NCI-H1105 (cell line): ENCODE data around the gene GFRA1.

ENCODE experiments used
- DNase-seq: peaks from one replicate; lab custom pipeline; 2025; lab: John Stamatoyannopoulos, UW

GFRA1 gene

DNA sequence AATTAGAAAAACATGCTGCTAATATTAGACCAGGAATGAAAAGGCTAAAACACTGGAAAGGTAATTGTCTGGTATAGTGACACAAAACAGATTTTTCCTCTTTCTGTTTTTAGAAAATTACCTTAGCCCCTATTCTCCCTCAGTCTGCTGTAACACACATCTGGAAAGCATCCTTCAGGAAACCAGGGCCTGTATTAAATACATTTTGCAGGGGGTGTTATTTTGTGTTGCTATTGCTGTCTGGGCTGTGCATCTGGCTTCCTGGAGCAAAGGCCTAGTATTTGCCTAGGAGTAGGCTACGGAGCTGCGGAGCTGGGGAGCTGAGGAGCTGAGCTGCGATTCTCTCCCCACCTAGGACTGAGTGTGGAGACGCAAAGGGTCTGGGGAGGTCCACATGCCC lies 169.3 kb downstream of the GFRA1 start:
- no peak for DNase-seq

DNA sequence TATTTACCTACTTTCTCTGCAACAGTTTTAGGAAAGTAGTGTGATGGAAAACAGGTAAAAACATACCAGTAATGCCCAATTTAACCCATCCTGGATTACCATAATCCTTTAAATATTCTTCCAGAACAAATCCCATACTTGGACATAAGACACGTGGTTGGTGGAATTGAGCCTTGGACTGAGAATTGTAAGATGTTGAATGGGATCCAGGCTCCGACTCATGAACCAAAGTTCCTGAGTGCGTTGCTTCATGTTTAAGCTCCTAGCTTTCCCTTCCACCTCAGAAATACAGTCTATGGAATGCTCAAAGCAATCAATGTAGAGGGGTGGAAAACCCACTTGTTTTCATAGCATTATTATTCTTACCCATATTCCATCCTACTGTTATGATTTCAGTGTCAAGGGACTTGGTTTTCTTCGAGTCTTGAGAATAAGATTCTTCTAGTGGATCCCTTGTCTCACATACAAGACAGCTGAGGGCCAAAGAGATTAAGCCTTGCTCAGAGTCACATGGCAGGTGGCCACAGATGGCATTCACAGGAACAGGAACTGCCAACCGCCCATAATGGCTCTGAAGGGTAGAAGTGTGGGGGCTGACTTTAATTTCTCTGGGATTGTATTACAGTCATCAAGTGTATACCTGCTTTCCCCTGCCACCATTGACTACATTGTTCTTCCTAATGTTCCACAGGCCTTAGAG lies 171.2 kb downstream of the GFRA1 start:
- DNase-seq, result no peak

DNA sequence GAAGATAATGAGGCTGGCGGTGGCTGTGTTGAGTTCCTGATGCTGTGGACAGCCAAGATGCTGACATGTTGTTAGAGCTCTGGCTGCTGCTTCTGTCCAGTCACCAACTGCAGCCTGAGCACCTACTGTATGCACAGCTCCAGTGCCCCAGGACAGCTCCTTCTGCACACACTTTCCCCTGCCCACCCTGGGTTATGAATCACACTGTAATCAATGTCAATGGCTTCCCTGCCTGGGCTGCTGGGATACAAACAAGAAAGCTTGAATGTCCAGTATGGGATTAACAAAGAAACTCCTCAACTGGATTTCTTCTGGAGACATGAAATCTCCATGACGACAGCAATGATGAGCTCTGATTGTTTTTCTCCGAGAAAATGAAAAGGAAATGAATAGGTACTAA lies 172.0 kb downstream of the GFRA1 start:
- DNase-seq, result no peak

DNA sequence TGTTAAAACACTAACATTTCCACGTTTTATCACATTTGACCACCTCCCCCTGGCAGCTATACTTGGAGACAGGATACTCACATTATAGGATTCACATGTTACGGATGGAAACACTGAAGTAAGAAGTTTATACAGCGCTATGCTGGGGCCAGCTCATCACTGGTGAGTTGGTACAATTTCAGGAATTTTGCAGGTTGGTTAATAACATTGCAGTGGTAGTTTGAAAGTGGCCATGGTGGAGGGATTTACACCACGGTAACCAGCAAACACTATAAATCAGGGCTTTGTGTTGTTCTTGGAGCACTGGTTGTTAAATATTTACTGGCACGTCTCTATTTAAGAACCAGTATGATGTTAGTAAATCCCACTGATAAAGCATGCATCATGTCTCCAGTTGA lies 174.0 kb downstream of the GFRA1 start:
- DNase-seq, result no peak

DNA sequence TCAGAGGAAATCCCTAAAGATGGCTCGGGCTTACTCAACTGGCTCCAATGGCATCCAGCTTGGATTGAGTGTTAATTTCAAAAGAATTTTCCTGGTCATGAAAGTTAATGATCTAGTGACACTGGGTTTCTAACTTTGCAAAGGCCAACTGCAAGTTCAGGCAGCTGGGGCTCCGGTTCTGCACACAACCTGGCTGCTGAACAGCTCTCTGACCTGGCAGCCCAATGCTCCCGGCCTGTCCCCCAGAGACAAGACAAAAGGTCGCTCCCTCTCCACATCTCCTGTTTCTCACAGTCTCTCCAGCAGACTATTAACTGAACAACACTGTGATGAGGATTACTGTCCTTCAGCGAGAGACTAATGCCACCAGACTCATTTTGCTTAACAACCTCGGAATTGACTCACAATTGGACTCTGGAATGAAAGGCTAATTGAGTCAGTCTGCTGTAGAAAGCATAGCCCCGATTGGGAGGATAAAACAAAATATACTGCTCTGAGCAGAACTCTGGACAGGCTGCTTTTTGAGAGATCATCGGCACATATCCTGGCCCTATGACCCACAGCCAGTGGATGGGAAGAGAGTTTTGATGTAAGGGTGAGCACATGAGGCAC lies 174.5 kb downstream of the GFRA1 start:
- DNase-seq, result no peak

DNA sequence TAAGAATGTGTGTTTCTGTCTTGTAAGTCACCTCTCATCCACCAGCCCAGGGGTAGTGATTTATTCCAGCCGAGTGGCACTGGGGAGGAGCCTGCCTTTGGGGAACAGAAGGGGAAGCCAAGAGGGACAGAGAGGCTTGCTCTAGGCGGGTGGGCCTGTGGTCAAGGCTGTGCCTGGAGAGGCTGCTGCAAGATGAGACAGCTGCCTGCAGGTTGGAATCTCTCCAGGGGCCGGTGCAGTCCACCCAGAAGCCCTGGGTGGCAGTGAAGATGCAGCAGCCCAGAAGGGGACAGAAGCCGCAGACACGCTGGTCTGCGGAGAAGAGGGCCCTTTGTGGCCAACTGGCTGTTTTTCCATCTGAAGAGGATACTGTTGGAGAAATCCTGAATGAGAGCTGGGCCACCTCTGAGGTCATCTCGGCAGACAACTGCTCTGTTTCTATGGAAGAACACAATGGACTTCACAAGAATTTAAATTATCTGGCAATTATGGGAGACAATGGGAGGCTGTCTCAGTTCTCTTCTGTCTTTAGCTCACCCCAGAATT lies 175.7 kb downstream of the GFRA1 start:
- no peak for DNase-seq

DNA sequence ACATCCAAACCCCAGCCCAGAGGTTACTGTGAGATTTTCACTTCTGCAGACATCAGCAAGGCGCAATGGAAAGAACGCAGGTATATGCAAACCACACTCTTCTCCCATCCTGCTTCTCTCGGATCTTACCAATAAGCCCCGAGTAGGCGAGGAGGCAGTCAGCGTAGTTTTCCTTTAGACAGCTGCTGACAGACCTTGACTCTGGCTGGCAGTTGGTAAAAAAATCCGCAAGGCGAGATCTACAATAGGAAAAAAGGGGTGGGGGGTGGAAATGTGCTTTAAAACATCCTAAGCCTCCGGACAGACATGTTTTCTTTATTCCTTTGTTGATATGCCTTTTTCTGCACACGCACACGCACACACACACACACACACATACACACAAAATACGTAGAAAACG lies 176.5 kb downstream of the GFRA1 start:
- DNase-seq, result no peak

DNA sequence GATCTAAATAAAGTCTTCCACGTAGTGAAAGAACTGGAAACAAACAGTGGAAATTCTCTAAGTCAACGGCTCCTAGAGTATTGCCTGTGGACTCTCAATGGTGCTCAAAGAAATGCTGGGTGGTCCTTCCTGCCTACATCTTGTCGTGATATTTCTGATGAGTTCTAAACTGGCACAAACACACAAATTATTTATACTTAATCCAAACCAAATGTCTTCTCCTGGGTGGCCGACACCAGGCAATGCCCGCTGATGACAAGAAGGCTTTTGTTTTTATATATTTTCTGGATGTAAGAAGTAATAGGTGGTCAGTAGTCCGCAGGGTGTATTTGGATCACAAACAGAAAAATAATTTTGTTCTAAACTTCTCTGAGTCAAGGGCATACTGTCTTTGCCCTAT lies 178.7 kb downstream of the GFRA1 start:
- no peak for DNase-seq

DNA sequence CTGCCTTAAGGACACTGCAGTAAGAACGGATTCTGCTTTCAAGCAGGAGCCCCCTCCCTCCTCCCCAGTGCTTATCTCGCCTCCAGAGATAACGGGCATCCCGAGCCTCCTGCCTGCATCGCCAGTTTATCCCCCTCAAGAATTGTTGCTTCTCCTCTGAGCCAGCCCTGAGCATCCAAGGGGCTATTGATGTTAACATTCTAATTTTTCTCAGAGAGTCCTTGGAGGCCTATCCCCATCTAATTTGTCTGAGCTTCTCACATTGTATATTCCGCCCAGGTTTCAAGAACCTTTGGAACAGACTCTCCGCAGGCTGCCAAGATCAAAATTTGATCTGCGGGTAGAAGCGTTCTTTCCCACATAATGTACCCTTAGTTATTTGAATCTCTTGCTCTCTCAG lies 180.0 kb downstream of the GFRA1 start:
- DNase-seq, result no peak

DNA sequence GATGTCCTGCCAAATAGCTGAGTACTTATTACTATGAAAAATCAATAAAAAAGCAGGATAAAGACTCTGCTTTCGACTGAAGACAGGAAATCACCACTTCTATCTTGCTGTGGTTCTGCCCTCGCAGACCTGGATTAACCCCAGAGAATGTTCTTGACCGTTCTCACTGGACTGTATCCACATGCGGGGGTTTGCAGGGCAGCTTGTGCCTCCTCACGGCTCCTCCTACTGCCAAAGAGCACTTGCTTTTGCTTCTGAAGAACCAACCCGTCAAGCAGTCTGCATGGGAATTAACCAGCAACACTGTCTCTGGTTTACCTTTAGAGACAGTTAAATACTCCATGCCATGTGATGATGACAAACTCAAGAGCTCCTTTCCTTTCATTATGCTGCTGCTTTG lies 184.0 kb downstream of the GFRA1 start:
- no peak for DNase-seq

DNA sequence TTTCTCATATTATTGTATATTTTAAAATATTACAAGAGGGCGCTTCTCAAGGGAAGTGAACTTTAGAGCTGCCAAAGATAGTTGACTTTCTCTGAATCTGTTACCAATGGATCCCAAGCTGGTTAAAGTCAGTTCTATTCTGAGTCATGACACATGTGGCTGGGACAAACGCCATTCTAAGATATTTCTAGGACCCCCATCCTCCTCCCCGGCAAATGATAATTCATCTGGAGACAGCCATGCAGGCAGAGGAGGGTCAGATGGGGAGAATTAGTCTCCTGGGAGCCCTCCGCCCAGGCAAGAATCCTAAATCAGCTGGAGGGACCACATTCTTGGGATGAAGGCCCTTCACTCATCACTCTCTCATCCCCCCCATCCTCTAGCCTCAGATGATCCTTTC lies 187.7 kb downstream of the GFRA1 start:
- no peak for DNase-seq

DNA sequence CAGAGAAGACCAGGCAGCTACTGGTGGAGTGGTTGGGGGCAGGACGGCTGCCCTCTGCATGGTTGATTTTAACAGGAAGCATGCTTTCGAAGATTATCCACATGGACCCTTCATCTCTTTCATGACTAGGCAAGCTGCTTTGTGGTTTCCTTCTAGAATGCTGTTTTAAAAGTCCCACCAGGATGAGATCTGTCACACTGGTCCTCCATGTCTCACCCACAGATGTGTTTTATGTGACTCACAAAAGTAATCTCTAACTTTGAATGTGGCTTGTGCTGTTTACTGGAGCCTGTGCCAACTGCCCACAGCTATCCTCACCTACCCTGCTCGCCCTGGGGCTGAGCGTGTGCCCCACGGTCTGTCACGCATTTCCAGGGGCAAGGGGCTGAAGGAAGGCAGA lies 188.8 kb downstream of the GFRA1 start:
- DNase-seq, result no peak

DNA sequence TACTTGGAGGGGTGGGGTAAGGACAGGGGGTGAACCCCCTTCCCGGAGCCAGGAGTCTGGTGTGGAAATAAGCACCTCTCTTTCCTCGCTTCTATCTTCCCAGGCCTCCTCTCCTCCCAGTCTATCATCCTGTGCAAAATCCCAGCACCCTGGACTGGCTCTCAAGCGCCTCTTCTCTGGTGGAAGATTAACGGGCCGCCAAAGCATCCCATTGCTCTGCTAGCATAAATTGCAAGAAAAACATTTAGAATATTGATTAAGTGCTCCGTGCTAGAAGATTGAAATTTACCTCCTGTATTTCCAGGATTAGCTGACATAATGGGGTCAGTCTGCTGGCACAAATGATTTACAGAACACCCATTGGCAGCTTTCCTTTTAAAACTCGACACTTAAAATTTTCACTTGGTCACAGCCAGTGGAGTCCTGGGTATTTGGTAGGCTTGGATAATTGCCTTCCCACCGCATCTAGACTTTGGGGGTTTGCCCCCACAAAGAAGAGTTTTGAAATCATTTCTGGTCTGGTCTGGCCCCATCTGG lies 189.7 kb downstream of the GFRA1 start:
- DNase-seq, result no peak

DNA sequence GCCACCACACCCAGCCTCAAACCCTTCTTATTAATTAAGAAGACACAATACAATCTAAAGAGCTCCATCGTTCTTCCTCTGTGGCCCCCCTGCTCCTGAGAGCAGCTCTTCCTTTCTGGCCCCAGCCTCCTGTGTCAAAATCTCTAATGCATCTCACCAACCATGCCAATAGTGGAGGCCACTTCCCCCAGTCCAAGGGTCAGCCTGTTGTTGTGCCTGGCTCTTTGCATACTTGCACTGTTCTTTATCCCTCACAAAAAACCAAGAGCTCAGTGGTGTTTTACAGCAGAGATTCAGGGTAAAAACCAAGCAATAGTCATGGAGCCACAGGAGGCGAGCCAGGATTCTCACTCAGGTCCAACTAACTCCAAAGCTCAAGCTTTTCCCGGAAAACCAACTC lies 190.2 kb downstream of the GFRA1 start:
- no peak for DNase-seq

DNA sequence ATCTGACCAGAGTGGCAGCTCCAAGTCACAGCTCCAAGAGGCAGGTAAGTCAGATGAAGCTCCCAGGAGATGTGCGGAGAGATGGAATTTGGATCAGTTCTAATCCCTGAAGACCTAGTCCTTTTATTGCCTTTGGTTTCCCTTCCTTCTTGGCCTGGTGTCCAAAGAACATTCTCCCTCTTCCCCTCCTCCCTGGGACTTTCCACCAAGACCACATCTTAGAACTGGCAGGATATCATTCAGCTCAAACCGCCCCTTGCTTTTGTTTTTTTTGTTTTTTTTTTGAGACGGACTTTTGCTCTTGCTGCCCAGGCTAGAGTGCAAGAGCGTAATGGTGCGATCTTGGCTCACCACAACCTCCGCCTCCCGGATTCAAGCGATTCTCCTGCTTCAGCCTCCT lies 190.8 kb downstream of the GFRA1 start:
- no peak for DNase-seq

DNA sequence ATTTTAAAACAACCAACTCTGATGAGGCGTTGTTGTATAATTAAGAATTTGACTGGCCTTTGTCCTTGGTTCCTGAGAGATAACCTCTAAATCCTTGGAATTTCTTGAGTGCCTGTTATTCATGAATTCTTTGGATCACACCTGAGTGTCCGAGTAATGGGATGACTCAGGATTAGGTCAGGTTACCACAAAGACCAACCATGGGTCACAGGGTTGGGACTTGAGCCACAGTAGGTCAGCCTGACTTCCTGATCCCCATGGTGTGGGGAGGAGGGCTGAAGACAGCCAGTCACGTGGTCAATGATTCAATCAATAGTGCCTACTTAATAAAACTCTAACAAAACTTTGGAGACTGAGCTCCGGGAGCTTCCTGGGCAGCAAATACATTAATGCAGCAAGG lies 192.5 kb downstream of the GFRA1 start:
- no peak for DNase-seq

DNA sequence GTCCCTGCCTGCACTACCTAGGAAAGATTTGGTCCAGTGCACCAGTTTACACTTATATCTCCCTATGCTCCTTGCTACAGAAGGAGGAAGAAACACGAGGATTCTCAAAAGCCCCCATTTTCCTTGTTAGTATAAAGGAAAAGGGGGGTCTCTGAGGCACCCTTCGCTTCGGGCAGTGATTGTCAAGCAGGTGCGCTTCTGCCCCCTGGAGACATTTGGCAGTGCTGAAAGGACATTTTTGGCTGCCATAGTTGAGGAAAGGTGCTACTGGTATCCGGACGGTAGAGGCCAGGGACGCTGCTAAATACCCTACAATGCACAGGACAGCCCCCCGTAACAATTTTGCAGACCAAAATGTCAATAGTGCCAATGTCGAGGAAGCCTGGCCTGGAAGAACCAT lies 193.7 kb downstream of the GFRA1 start:
- DNase-seq, result no peak

DNA sequence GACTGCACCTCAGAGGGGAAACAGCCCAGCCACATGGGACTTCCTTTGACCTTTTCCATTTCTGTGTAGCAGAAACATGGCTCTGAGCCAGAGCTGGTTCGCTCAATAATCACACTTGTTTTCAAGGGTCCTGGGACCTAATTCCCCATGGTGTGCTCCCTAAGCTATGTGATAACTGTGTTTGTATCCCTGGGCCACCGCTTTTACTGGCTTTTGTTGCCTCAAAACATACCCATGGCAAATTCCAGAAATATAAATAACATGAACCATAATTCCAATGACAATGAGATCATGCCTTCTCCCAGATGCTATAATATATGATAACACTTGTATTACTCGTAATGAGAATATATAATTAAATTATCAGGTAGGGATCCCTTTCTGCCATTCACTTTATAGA lies 196.4 kb downstream of the GFRA1 start:
- no peak for DNase-seq

DNA sequence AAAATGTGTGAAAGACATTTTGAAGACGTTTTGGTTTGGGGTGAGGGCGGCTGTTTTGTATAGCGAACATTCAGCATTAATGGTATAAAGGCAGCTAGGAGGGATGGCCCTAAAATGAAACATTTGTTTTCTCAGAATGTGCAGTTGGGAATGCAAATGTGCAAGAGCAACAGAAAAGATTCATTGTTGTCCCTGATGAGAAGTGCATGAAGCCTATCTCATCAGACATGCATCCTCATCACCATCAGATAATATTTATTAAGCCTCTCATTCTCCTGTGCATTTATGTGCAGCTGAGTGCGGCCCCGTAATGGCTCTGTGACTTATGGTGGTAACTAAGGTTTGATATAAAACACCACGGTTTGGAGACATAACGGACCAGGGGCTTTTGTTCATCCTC lies 199.5 kb downstream of the GFRA1 start:
- no peak for DNase-seq

DNA sequence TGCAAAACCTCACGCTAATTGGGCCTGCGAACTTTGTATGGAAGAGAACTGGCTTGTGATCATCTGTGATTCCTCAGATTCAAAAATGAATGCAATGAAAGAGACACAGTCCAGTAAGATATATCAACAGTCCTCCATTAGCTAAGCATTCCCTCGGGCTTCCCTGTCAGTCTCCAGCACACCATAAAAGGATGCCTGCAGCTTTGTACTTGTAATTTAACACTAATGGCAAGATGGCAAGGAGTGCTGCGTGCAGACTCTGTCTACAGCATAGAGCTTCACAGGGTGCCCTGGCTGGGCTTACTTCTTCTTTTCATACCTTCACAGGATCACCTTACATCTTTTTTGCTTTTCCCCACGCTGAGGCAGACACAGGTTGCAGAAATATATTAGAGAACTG lies 200.0 kb downstream of the GFRA1 start:
- no peak for DNase-seq

DNA sequence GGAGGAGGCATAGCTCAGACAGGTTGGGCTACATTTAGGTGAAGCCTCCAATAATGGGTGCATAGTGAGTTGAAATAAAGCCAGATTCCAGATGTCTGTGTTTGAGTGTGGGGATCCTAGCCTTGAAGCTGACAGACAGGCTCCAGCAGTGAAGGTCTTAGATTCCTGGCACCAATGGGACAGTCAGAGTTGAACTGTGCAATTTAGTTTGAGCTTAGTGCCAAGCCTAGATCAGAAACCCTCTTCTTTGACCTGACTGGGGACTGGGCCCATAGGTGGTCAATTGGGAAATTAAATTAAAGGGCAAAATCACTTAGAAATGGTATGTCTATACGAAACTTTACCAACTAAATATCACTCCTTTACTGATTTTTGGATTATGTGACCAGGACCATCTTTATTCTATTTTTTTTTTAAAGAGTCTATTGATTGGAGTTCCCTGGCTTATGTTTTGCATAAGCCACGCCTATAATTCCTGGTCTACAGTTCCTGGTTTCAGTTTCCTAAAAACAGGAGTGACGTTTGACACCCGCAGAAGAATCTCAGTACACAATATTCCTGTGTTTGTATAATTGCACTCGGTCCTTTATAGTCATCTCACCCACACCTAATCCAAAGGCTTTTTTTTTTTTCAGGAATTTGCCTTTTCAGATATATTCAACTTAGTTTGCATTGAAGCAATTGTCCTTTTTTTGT lies 201.4 kb downstream of the GFRA1 start:
- DNase-seq, result no peak

DNA sequence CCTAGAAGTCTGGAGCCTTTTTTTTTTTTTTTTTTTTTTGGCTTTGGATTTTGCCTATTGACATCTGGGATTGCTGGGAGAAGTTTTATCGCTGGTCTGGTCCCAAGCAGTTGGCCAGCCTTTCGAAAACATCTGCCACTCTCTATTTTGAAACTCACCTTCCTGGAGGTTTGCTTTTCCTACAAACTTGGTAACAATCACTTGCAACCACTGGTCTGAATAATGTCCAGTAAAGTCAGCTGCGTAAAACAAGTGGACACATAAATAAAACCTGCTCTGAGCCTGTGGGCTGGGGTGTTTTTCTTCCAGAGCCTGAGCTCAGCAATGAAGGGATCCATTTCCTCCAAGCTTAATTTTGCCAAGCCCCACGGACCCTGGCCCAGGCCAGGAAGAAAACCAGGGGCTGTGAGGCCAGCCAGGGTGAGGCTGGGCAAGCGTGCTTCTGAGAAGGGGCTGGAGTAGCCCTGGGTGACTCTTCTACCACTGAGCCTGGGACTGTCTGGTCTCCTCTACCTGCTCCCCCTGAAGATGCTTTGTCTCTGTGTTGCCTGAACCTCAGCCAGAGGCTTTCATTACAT lies 202.2 kb downstream of the GFRA1 start:
- DNase-seq, result no peak

DNA sequence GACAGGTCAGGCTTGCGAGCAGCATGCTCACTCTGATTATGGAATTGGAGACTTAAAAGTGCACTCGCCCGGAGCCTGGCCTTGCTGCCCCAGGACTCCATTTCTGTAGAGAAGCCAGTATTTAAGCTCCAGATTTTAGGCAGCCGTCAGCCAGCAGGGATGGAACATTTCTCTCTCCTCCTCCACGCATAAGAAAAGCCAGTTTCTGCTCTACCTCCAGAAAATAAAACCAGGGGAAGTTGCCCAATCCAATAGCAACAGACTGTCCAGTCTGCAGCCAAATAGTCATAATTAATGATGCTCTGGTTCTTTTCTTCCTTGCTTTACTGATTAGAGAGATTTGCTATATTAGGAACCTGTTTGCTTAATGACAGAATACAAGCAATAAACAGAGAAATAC lies 203.2 kb downstream of the GFRA1 start:
- no peak for DNase-seq
